Body of pancreas (tissue), 4 donors: ENCODE data around the gene NR1H2. TPM values are rescaled to one million over a fixed set of nuclear protein-coding genes. Genes with fewer than 3 reads are reported as not detected.
"Not testable (repeated sequence)": the region's sequence is repeated elsewhere in the genome, so short reads cannot be mapped to it uniquely, and the experiment has no call there.

Source experiments
- ATAC-seq: fragments of 150-250 bp; one replicate; pipeline ENCODE4 v1.9.1; 2016
- DNase-seq, 4 donors: peaks; one replicate each; pipeline ENCODE4 v3.0.0-alpha.2; 2019
- H3K27ac ChIP-seq, 4 donors: fragments of 200-600 bp; sonication (generic); 1 replicate in 3 of 4; 2 replicates in 1 of 4; pipeline versions ENCODE4 v1.5.1 to v1.6.1; 2016 to 2019; ENCODE audit warnings: mild to moderate bottlenecking in 1 of 4, mixed read lengths in 1 of 4, moderate library complexity in 1 of 4
- H3K27me3 ChIP-seq, 2 donors: fragments of 200-600 bp; sonication (generic); one replicate each; pipeline ENCODE4 v1.6.0; 2016; ENCODE audit warnings: mild to moderate bottlenecking in 1 of 2
- H3K36me3 ChIP-seq, 2 donors: fragments of 200-600 bp; sonication (generic); replicated peaks in 1 of 2; 2 replicates each; pipeline ENCODE4 v1.5.1; 2016; ENCODE audit warnings: low read depth in 2 of 2; ENCODE audit not compliant: insufficient read depth in 1 of 2
- H3K4me1 ChIP-seq: fragments of 200-600 bp; sonication (generic); one replicate; pipeline ENCODE4 v1.6.0; 2016
- H3K4me3 ChIP-seq, 2 donors: fragments of 200-600 bp; sonication (generic); 1 replicate in 1 of 2; 2 replicates in 1 of 2; pipeline ENCODE4 v1.5.1; 2016 to 2019
- H3K9me3 ChIP-seq, 3 donors: fragments of 200-600 bp; sonication (generic); 1 replicate in 2 of 3; 2 replicates in 1 of 3; pipeline ENCODE4 v1.5.1; 2016
- POLR2A ChIP-seq, 3 donors: fragments of 450-650 bp; IDR thresholded peaks; one replicate each; pipeline ENCODE4 v1.6.1; 2016; ENCODE audit warnings: antibody characterized with exemption in 3 of 3, mild to moderate bottlenecking in 2 of 3
- WGBS, 2 donors: methylation state at CpG; one replicate each; pipeline ENCODE4 v1.1.5; 2017; 5-methylcytosine and 5-hydroxymethylcytosine counted together
- intact Hi-C: fragments of 100-400 bp; cut with DNase I; formaldehyde crosslinking; loops from one replicate; pipeline ENCODE4 v1.15.1; 2023
- total RNA-seq, 2 donors: library from RNA; depleted of rRNA; stranded (reverse); fragments of >200 nt; gene quantifications; one replicate each; pipeline ENCODE4 v1.1.0, GENCODE V29; 2016
- TF ChIP-seq, protein P1 (sequence below), 7 experiments: fragments of 450-650 bp in 4 of 7; fragments of 200-600 bp in 3 of 7; sonication (generic) in 3 of 7; IDR thresholded peaks; one replicate each; pipeline ENCODE4 v1.5.1; 2016 to 2019; ENCODE audit warnings: antibody characterized with exemption in 7 of 7

Gene NR1H2
- total RNA-seq, 2 donors from 2014 or later: 43.2 to 50.1 TPM

DNA sequence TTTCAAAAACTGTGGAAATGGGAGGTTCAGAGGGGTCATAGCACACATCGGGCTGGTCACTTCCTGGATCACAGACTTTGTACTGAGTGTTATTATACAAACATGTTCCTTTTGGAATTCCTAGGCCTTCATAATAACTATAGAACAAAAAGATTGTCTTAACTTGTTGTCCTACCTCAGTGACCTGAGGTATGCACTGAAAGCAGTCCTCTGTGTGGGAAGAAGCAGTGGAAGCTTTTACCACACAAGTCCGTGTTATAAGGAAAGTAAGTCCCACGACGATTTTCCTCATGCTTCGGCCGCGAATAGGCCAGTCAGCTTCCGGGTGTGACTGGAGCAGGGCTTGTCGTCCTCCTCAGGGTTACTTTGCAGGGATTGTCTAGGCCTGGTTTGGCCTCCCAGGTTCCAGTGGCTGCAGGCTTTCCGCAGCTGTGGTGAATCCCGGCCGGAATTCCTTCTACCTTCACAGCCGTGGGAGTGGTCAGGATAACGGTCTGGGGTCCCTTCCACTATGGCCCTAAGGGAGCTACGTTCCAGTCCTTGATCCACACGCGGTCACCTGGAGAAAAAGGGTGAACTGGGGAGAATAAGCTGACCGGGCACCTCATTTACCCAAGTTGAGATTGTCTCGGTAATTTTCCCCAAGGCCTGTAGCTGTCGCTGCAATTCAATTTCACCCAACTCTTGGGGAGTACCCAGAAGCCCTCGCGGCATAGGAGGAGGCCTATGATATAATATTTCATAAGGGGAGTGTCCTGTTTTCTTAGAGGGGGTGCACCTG, 26.8 kb upstream of the NR1H2 start:
- peak overlapping the region in 1 of 4 donors; percentile 15 for H3K27ac ChIP-seq
- H3K36me3 ChIP-seq: no peaks in the 10 kb centered on the region
- ATAC-seq (no peak), DNase-seq (no peak)
- WGBS, 2 donors: 72 to 84% methylated on average over 17 to 22 of the region's 22 CpGs
- intact Hi-C loops: no loop called here
- no peak for TF ChIP-seq POLR2A (IDR thresholded peaks at IDR 0.05)
- TF ChIP-seq, protein P1, sequence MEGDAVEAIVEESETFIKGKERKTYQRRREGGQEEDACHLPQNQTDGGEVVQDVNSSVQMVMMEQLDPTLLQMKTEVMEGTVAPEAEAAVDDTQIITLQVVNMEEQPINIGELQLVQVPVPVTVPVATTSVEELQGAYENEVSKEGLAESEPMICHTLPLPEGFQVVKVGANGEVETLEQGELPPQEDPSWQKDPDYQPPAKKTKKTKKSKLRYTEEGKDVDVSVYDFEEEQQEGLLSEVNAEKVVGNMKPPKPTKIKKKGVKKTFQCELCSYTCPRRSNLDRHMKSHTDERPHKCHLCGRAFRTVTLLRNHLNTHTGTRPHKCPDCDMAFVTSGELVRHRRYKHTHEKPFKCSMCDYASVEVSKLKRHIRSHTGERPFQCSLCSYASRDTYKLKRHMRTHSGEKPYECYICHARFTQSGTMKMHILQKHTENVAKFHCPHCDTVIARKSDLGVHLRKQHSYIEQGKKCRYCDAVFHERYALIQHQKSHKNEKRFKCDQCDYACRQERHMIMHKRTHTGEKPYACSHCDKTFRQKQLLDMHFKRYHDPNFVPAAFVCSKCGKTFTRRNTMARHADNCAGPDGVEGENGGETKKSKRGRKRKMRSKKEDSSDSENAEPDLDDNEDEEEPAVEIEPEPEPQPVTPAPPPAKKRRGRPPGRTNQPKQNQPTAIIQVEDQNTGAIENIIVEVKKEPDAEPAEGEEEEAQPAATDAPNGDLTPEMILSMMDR (IDR thresholded peaks at IDR 0.05): no peak
- no peak overlapping the region for H3K4me3 ChIP-seq
- H3K4me1 ChIP-seq: peaks cover 9% of the 10 kb centered on the region
- H3K9me3 ChIP-seq: peaks cover 0 to 5% (median 0%) of the 10 kb centered on the region in 3 donors
- no peaks in the 10 kb centered on the region for H3K27me3 ChIP-seq

DNA sequence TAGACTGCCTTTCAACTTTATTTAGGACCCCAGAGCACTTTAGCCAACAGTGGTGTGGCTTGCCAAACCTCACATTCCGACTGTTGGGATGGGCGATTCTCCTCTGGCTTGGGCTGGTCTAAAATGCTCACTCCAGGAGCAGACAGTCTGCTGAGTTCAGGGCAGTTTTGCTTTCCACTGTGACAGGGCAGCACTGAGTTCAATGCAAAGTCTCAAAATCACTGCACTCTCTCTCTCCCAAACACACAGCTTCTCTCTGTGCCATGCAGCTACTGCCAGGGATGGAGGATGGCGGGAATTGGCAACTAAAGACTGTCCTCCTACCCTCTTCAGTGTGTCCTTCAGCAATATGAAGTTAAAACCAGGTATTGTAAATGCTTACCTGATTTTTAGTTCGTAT, 24.0 kb upstream of the NR1H2 start:
- peaks cover 2% of the 10 kb centered on the region for H3K4me1 ChIP-seq
- H3K4me3 ChIP-seq: no peak overlapping the region
- H3K36me3 ChIP-seq: no peaks in the 10 kb centered on the region
- 59 to 70% methylated on average over 2 to 4 of the region's 4 CpGs for WGBS, 2 donors
- ATAC-seq (no peak), DNase-seq (no peak)
- no peaks in the 10 kb centered on the region for H3K9me3 ChIP-seq
- TF ChIP-seq POLR2A (IDR thresholded peaks at IDR 0.05): no peak
- TF ChIP-seq, protein P1 (IDR thresholded peaks at IDR 0.05): no peak
- intact Hi-C loops: no loop called here
- H3K27me3 ChIP-seq: no peaks in the 10 kb centered on the region
- no peak overlapping the region for H3K27ac ChIP-seq

DNA sequence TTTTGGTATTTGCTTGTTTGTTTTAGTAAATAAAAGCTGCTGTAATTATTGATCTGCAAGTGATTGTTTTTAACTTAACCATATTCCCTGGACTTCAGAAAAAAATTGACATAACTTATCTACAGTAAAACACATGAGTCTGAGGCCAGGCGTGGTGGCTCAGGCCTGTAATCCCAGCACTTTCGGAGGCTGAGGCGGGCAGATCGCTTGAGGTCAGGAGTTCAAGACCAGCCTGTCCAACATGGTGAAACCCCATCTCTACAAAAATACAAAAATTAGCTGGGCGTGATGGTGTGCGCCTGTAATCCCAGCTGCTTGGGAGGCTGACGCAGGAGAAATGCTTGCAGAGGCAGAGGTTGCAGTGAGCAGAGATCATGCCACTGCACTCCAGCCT, 22.8 kb upstream of the NR1H2 start:
- H3K9me3 ChIP-seq, H3K36me3 ChIP-seq, intact Hi-C loops, ATAC-seq, H3K27ac ChIP-seq, DNase-seq, H3K27me3 ChIP-seq, H3K4me3 ChIP-seq: not testable (repeated sequence)
- 92 to 94% methylated on average over 7 of the region's 7 CpGs for WGBS, 2 donors
- H3K4me1 ChIP-seq: peaks cover 12% of the 10 kb centered on the region

DNA sequence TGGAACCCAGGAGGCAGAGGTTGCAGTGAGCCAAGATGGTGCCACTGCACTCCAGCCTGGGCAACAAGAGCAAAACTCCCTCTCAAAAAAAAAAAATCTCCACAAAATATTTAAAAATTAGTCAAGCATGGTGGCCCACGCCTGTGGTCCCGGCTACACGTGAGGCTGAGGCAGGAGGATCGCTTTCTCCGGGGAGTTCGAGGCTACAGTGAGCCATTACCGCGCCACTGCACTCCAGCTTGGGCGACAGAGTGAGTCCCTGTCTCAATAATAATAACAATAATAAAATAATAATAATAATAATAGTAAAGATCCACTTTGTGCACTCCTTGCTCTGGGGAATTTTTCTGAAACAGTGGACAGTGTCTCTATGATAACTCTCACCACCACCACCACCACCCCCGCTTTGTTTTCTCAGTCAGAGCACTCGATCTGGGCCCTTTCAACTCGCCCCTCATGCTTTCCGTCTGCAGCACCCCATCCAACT, 19.5 kb upstream of the NR1H2 start:
- no peak overlapping the region for H3K4me3 ChIP-seq

More for the DNA sequence above, 19.5 kb upstream of the NR1H2 start:
- H3K9me3 ChIP-seq: no peaks in the 10 kb centered on the region
- DNase-seq: no peak
- H3K27me3 ChIP-seq: no peaks in the 10 kb centered on the region
- peaks cover 17% of the 10 kb centered on the region for H3K4me1 ChIP-seq
- no peak for ATAC-seq
- TF ChIP-seq, protein P1 (IDR thresholded peaks at IDR 0.05): no peak
- TF ChIP-seq POLR2A (IDR thresholded peaks at IDR 0.05): no peak
- no peaks in the 10 kb centered on the region for H3K36me3 ChIP-seq
- H3K27ac ChIP-seq: peak overlapping the region in 2 of 4 donors; percentile 85 to 89
- intact Hi-C loops: no loop called here
- WGBS, 2 donors: 28 to 34% methylated on average over 13 of the region's 13 CpGs
